ENCODE measurements around the gene SET.
A peak's percentile ranks its signal among the peaks of the same experiment; 100 is the strongest.
"Not testable (repeated sequence)": the region's sequence is repeated elsewhere in the genome, so short reads cannot be mapped to it uniquely, and the experiment has no call there.

Gene SET

DNA sequence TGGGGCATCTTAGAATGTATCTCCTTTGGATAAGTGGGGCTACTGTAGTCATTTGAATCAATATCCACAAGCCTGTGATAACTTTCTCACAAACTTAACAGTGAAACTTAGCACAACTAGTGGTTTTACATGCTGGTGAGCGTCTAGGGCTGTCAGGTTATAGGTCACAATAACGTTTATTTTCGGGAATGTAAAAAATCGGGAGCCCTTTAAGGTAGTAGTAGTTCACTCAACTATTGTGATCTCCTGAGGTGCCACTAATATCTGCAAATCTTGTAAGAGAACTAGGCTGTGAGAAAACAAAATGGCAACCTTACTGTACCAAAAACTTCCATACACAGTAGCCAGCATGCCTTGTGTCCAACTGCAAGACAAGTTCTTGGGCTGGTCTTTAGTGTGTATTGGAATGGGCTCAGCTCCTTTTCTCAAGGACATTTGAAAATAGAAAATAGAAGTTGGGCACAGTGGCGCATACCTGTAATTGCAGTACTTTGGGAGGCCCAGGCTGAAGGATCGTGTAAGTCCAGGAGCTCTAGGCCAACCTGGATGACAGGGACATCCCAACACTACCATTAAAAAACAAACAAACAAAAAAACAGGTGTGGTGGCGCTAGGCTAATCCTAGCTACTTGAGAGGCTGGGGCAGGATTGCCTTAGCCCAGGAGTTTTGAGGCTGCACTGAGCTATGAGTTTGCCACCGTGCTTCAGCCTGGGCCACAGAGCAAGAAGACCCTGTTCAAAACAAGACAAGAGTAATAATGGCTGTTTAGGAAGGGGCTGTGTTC, 8.1 kb downstream of the SET start:
- TF ChIP-seq CSDC2 (CRISPR knock-in tag; IDR thresholded peaks at IDR 0.05) (no peak), TOX (CRISPR knock-in tag; IDR thresholded peaks at IDR 0.05; ENCODE audit: borderline replicate concordance) (no peak), PPARA (CRISPR knock-in tag; IDR thresholded peaks at IDR 0.05; ENCODE audit: borderline replicate concordance) (no peak), RARB (CRISPR knock-in tag; IDR thresholded peaks at IDR 0.05) (no peak)
- TF ChIP-seq, protein P1, sequence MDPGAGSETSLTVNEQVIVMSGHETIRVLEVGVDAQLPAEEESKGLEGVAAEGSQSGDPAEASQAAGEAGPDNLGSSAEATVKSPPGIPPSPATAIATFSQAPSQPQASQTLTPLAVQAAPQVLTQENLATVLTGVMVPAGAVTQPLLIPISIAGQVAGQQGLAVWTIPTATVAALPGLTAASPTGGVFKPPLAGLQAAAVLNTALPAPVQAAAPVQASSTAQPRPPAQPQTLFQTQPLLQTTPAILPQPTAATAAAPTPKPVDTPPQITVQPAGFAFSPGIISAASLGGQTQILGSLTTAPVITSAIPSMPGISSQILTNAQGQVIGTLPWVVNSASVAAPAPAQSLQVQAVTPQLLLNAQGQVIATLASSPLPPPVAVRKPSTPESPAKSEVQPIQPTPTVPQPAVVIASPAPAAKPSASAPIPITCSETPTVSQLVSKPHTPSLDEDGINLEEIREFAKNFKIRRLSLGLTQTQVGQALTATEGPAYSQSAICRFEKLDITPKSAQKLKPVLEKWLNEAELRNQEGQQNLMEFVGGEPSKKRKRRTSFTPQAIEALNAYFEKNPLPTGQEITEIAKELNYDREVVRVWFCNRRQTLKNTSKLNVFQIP (CRISPR knock-in tag; IDR thresholded peaks at IDR 0.05; ENCODE audit: borderline replicate concordance, low read depth): no peak
- TF ChIP-seq, protein P2, sequence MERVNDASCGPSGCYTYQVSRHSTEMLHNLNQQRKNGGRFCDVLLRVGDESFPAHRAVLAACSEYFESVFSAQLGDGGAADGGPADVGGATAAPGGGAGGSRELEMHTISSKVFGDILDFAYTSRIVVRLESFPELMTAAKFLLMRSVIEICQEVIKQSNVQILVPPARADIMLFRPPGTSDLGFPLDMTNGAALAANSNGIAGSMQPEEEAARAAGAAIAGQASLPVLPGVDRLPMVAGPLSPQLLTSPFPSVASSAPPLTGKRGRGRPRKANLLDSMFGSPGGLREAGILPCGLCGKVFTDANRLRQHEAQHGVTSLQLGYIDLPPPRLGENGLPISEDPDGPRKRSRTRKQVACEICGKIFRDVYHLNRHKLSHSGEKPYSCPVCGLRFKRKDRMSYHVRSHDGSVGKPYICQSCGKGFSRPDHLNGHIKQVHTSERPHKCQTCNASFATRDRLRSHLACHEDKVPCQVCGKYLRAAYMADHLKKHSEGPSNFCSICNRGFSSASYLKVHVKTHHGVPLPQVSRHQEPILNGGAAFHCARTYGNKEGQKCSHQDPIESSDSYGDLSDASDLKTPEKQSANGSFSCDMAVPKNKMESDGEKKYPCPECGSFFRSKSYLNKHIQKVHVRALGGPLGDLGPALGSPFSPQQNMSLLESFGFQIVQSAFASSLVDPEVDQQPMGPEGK (CRISPR knock-in tag; IDR thresholded peaks at IDR 0.05; ENCODE audit: borderline replicate concordance): no peak
- peak; percentile 13; the same call in 1 of the 3 replicates for ATAC-seq

DNA sequence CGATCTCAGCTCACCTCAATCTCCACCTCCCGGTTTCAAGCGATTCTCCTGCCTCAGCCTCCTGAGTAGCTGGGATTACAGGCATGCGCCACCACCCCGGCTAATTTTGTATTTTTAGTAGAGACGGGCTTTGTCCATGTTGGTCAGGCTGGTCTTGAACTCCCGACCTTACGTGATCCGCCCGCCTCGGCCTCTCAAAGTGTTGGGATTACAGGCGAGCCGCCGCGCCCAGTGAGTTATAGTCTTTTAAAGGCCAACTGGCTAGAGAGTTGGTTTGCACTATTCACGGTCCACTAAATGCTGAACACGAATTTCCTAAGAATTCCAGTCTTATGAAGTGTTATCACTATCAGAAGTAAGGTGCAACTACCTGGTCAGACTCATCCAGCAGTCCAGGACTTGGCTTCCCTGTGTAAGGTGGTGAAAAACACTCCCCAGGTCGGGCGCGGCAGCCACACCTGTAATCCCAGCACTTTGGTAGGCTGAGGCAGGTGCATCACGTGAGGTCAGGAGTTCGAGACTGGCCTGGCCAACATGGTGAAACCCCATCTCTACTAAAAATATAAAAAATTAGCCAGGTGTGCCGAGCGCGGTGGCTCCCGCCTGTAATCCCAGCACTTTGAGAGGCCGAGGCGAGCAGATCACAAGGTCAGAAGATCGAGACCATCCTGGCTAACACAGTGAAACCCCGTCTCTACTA, 10.2 kb downstream of the SET start:
- not testable (repeated sequence) for ATAC-seq

DNA sequence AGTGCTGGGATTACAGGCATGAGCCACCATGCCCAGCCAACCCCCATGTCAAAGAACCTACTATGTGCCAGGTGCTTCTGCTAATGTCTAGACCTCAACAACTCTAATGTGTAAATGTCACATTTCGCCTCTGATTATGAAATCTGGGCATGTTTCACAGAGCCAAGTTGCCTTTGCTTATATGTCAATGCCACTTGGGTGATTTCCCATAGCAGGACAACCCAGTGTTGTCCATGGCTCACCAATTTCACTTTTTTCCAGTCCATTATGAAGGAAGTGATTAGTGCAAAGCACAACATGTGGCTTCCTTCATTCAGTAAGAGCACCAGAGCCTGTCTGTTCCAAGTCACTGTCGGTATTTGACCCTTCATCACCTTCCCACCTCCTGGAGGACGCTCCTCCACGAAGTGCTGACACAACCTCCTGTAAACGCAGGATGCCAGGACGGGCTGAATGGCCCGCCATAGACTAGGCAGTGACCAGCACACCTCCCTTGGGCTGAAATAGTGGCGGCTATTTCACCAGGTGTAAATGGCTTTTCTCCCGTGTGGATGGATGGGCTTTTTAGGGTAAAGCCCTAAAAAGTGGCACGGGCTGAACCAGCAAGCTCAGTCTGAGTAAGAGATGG, 12.3 kb downstream of the SET start:
- TF ChIP-seq ZFP3 (CRISPR knock-in tag; IDR thresholded peaks at IDR 0.05): no peak
- TF ChIP-seq, protein P3, sequence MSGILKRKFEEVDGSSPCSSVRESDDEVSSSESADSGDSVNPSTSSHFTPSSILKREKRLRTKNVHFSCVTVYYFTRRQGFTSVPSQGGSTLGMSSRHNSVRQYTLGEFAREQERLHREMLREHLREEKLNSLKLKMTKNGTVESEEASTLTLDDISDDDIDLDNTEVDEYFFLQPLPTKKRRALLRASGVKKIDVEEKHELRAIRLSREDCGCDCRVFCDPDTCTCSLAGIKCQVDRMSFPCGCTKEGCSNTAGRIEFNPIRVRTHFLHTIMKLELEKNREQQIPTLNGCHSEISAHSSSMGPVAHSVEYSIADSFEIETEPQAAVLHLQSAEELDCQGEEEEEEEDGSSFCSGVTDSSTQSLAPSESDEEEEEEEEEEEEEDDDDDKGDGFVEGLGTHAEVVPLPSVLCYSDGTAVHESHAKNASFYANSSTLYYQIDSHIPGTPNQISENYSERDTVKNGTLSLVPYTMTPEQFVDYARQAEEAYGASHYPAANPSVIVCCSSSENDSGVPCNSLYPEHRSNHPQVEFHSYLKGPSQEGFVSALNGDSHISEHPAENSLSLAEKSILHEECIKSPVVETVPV (CRISPR knock-in tag; IDR thresholded peaks at IDR 0.05): no peak
- TF ChIP-seq, protein P2 (CRISPR knock-in tag; IDR thresholded peaks at IDR 0.05; ENCODE audit: borderline replicate concordance): no peak
- no peak for TF ChIP-seq GLIS3 (CRISPR knock-in tag; IDR thresholded peaks at IDR 0.05)
- no peak for TF ChIP-seq ZNF70 (CRISPR knock-in tag; IDR thresholded peaks at IDR 0.05)
- no peak for TF ChIP-seq ESRRG (CRISPR knock-in tag; IDR thresholded peaks at IDR 0.05)
- TF ChIP-seq SNAI2 (CRISPR knock-in tag; IDR thresholded peaks at IDR 0.05): no peak
- TF ChIP-seq ZFP30 (CRISPR knock-in tag; IDR thresholded peaks at IDR 0.05): no peak
- TF ChIP-seq, protein P1 (CRISPR knock-in tag; IDR thresholded peaks at IDR 0.05; ENCODE audit: borderline replicate concordance, low read depth): no peak
- TF ChIP-seq, protein P4, sequence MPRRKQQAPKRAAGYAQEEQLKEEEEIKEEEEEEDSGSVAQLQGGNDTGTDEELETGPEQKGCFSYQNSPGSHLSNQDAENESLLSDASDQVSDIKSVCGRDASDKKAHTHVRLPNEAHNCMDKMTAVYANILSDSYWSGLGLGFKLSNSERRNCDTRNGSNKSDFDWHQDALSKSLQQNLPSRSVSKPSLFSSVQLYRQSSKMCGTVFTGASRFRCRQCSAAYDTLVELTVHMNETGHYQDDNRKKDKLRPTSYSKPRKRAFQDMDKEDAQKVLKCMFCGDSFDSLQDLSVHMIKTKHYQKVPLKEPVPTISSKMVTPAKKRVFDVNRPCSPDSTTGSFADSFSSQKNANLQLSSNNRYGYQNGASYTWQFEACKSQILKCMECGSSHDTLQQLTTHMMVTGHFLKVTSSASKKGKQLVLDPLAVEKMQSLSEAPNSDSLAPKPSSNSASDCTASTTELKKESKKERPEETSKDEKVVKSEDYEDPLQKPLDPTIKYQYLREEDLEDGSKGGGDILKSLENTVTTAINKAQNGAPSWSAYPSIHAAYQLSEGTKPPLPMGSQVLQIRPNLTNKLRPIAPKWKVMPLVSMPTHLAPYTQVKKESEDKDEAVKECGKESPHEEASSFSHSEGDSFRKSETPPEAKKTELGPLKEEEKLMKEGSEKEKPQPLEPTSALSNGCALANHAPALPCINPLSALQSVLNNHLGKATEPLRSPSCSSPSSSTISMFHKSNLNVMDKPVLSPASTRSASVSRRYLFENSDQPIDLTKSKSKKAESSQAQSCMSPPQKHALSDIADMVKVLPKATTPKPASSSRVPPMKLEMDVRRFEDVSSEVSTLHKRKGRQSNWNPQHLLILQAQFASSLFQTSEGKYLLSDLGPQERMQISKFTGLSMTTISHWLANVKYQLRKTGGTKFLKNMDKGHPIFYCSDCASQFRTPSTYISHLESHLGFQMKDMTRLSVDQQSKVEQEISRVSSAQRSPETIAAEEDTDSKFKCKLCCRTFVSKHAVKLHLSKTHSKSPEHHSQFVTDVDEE (CRISPR knock-in tag; IDR thresholded peaks at IDR 0.05): no peak
- no peak for TF ChIP-seq ARNTL (CRISPR knock-in tag; IDR thresholded peaks at IDR 0.05; ENCODE audit: borderline replicate concordance, low read depth)
- TF ChIP-seq ZNF8 (CRISPR knock-in tag; IDR thresholded peaks at IDR 0.05): no peak
- TF ChIP-seq ZNF565 (CRISPR knock-in tag; conservative IDR thresholded peaks at IDR 0.05; ENCODE audit: low read depth): no peak
- no peak for TF ChIP-seq OSR1 (CRISPR knock-in tag; IDR thresholded peaks at IDR 0.05)
- no peak for TF ChIP-seq TCF4 (CRISPR knock-in tag; IDR thresholded peaks at IDR 0.05; ENCODE audit: borderline replicate concordance)
- no peak for ATAC-seq
